Mucosa of gallbladder (tissue), 1 donor: ENCODE data around the gene TTI1. TPM values are rescaled to one million over a fixed set of nuclear protein-coding genes. Genes with fewer than 3 reads are reported as not detected.

ENCODE experiments used
- DNase-seq: peaks from one replicate; pipeline ENCODE4 v3.0.0-alpha.2; 2020; ENCODE audit warnings: low spot score
- total RNA-seq: library from RNA; stranded (reverse); gene quantifications from one replicate; pipeline ENCODE4 v1.2.1, GENCODE V29; 2021
- donor health status: DM: no; HTN: no; CAD: no.

The TTI1 gene
- total RNA-seq, 1 donor from 2014 or later = 19.1 TPM

- no peak for DNase-seq
These were observed 94.3 kb downstream of the TTI1 start for GRCh38 chr20:37938954-37939353.

DNA sequence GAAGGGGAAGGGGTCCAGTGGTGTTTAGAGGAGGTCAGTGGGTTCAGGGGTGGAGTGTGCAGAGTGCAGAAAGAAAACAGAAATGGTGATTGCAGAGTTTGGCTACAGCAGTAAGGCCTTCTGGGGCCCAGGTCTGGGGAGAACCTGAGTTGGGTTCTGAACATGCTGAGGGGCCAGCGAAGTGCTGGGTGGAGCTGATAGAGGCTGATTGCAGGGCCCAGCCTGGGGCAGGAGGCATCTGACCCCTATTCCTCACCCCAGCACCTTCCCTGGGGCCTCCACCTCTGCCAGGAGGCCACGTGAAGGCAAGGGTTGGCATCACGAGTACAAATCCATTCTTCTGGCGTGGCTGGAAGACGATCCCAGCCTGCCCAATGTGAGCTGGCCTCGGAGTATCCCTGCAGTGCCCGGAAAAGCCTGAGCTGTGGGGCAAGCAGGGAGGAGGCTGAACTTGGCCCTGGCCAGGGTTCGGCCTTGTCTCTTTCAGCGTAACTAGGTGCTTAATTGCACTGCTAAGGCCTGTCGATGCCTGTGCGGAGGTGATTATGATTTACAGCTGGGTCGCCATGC lies 95.0 kb downstream of the TTI1 start:
- no peak for DNase-seq

GRCh38 chr20:37937686-37938085 lies 95.6 kb downstream of the TTI1 start:
- DNase-seq = no peak

DNA sequence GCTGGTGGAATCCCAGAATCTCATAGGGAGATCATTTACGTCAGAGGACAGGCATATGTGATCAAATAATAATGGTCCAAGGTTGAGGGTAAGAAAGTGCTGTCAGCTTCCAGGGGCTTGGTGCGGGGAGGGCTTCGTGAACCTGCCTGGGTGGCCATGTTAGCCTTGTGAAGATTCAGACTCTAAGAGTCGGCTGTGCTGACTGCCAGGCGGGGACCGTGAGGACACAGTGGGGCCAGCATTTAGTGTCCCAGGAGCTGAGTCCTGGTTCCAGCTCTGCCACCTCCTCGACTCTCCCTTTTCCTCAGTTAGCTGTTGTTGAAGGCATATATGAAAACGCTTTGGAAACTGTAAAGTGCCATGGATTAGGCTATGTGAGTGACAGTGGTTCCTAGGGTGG lies 96.8 kb downstream of the TTI1 start:
- no peak for DNase-seq

GRCh38 chr20:37936041-37936440 lies 97.2 kb downstream of the TTI1 start:
- no peak for DNase-seq

- no peak for DNase-seq
These were observed 97.8 kb downstream of the TTI1 start for GRCh38 chr20:37935435-37935834.

DNA sequence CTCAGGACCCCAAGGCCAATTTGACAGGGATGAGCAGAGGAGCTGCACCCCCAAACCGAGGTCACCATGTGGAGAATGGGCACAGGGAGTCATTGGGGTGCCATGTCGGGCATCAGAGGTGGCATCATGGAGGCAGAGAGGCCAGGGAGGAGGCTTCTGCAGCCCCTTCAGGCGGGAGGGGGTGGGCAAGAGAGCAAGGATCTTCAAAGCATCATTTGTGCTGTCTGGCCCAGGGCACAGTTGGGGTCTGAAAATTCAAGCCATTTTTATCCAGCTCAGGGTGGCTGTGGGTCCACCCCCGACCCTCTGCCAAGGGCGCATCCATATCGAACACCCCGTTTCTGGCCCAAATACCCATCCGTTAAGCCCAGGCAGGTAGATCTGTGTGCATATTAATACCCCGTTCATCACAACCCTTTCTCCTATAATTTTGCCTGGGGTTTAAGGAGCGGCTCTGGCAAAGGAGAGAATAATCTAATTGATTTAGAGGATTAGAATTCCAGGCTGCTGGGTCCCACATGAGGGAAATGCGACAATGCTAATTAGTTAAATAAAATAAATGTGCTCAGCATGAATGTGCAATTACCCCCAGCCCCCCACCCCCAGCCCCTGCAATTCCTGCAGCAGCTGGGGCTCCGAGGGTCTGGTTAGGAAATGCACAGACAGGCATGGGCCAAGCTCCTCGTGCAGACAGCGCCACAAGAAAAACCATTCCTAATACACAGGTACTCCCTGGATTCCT lies 98.5 kb downstream of the TTI1 start:
- no peak for DNase-seq

DNA sequence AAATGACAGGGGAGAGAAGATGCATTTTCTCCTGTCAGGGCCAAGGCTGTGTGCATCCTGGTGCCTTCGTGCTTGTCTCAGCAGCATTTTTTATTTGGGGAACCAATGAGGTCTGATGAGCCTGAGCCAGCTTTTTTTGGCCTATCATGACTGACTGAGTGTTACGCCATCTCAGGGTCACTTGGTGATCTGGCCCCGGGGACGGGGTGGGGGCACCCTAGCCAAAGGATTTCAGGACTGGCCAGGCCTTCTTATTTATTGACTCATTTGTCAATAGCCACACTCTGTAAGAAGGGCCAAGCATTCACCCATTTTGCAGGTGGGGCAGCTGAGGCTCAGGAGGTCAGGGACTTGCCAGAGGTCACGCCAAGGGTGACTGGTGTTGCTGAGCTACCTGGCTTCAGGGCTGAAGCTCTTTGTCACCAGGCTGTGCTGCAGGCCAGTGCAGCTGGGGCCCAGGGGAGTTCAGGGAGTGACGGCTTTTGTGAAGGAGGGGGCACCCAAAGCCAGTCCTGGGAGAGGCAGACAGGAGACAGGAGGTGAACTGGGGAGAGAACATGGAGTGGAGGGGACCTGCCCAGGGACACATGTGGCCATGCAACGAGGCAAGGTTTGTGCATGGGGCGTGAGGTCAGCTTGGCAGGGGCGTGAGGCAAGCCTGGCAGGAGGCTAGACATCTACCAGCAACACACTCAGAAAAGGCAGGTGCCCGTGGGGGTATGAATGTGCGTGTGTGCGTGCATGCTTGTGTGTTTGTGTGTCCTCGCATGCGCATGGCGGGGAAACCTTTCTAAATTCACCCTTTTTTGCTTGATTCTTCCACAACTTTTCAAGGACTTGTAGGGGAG lies 99.2 kb downstream of the TTI1 start:
- DNase-seq = no peak

Other genes with a start within 250 kb of the TTI1 start
- 95.0 TPM for gene VSTM2L, start 130.3 kb downstream of the TTI1 start, total RNA-seq
- 30.5 TPM for gene RPRD1B, start 290 bp upstream of the TTI1 start, total RNA-seq
- 389 TPM for gene TGM2, start 131.8 kb upstream of the TTI1 start, total RNA-seq
- gene KIAA1755, start 227.3 kb upstream of the TTI1 start, total RNA-seq = 7.1 TPM